Stomach (tissue), 4 donors: ENCODE data around the gene PPP2R2C.

ENCODE experiments used
- EP300 ChIP-seq: sonication (generic); formaldehyde crosslinking; IDR thresholded peaks from one replicate; pipeline ENCODE4 v1.6.1; 2017; ENCODE audit warnings: antibody characterized with exemption
- POLR2A ChIP-seq, 4 donors: fragments of 450-650 bp; IDR thresholded peaks; one replicate each; pipeline ENCODE4 v1.6.1; 2016; ENCODE audit warnings: antibody characterized with exemption in 4 of 4, control low read depth in 2 of 4, mild to moderate bottlenecking in 1 of 4, moderate library complexity in 1 of 4
- POLR2AphosphoS5 ChIP-seq, 3 donors: sonication (generic); formaldehyde crosslinking; IDR thresholded peaks; one replicate each; pipeline ENCODE4 v1.6.1; 2016; ENCODE audit warnings: antibody characterized with exemption in 3 of 3
- TF ChIP-seq, protein P1 (sequence below), 7 experiments: fragments of 450-650 bp in 4 of 7; fragments of 200-600 bp in 3 of 7; sonication (generic) in 3 of 7; IDR thresholded peaks; one replicate each; pipeline ENCODE4 v1.5.1; 2016 to 2019; ENCODE audit warnings: antibody characterized with exemption in 7 of 7, control low read depth in 2 of 7, mild to moderate bottlenecking in 1 of 7

DNA sequence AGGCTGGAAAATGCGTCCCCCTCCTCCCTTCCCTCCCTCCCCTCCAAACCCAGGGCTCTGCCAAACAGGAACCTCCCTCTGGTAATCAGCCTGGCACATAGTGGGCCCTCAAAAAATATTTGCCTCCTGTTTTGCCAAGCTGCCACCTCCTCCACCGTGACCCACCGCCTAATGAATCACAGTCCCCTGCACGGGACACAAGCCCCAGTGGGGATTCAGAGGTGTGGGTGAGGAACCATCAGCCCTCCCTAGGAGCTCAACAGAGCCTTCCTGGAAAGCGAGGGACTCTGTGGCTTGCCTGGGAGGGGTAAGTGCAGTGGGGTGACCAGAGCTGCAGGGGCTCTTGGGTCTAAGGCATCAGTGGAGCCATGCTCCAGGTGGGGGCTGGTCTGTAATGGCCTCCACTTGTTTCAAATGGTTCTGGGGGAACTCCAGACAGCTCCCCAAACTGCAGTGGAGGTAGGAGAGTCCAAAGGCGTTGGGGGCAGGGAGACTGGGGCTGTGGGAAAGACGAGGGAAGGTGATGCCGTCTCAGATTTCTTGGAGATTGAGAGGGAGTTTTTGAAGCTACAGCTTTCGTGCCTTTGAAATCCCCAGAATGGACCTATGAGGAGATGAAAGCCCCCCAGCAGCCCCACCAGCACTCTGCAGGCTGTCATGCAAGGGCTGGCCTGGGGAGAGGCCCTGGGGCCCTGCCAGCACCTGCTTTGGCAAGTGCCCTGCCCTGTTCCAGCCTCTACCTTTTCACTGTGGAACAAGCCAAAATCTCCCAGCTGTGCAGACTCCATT is 1.0 kb upstream of the PPP2R2C start:
- TF ChIP-seq, protein P1, sequence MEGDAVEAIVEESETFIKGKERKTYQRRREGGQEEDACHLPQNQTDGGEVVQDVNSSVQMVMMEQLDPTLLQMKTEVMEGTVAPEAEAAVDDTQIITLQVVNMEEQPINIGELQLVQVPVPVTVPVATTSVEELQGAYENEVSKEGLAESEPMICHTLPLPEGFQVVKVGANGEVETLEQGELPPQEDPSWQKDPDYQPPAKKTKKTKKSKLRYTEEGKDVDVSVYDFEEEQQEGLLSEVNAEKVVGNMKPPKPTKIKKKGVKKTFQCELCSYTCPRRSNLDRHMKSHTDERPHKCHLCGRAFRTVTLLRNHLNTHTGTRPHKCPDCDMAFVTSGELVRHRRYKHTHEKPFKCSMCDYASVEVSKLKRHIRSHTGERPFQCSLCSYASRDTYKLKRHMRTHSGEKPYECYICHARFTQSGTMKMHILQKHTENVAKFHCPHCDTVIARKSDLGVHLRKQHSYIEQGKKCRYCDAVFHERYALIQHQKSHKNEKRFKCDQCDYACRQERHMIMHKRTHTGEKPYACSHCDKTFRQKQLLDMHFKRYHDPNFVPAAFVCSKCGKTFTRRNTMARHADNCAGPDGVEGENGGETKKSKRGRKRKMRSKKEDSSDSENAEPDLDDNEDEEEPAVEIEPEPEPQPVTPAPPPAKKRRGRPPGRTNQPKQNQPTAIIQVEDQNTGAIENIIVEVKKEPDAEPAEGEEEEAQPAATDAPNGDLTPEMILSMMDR (IDR thresholded peaks at IDR 0.05) = no peak
- TF ChIP-seq POLR2AphosphoS5 (IDR thresholded peaks at IDR 0.05) (no peak), EP300 (no peak), POLR2A (IDR thresholded peaks at IDR 0.05) (no peak)
